ENCODE results near the gene FAM114A1. TPM values are rescaled to one million over a fixed set of nuclear protein-coding genes. Genes with fewer than 3 reads are reported as not detected.

Gene FAM114A1
- total RNA-seq, 1 experiment from 2014 or later, result 32.0 TPM

DNA sequence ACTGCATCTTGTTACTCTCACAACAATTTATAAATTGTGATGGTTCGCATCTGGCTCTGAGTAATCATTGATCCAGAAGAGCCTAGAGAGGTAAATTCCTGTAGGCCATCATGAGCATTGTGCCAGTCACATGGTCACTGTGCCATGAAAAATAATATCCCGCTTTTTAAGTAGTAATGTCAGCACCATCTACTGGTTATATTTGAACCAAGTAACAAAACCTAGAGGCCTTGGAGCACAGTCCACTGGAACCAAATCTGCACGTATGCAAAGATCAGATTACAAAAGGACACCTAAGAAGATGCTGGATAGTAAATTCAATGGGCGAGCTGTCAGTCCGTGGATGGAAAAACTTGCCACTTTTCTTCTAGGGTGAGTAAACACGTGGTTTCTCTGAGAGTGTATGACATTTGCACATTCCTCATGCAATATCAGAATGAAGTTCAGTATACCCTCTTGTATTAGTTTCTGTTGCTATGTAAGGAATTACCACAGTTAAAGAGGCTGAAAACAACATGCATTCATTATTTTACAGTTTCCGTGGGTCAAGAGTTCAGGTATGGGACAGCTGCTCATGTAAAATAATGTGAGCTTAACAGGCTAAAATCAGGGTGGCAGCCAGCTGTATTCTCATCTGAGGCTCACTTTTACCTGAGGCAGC lies 26.8 kb downstream of the FAM114A1 start:
- Histone ChIP-seq H3K4me1 (ENCODE audit: control insufficient read depth, insufficient read depth, low read length) (no peaks in the 10 kb centered on the region; the same call in 1 of the 2 replicates), H3K4me3 (ENCODE audit: low read depth in 2 of 2, low read length in 2 of 2) (no peak overlapping the region), H3K36me3 (ENCODE audit: control insufficient read depth, insufficient read depth, low read length) (no peaks in the 10 kb centered on the region; the same call in 1 of the 2 replicates), H3K27me3 (ENCODE audit: control insufficient read depth, insufficient read depth, low read length) (no peaks in the 10 kb centered on the region), H3K27ac (ENCODE audit: low read length) (no peak overlapping the region), H3K9me3 (ENCODE audit: control insufficient read depth, insufficient read depth, low read depth, low read length) (no peaks in the 10 kb centered on the region)
- BruUV-seq (replicated peaks), result no TSS peak
- ATAC-seq, result no peak
- in situ Hi-C loops (cut with HindIII; ENCODE audit: low pct_unique_long_range_greater_than_20kb, low sequenced_read_pairs) (no loop called here), intact Hi-C loops (cut with micrococcal nuclease; ENCODE audit: unreplicated experiment) (no loop called here)
- TF ChIP-seq TCF7L2 (IDR thresholded peaks at IDR 0.05; ENCODE audit: low read depth, low read length), result no peak
- TF ChIP-seq, protein P1, sequence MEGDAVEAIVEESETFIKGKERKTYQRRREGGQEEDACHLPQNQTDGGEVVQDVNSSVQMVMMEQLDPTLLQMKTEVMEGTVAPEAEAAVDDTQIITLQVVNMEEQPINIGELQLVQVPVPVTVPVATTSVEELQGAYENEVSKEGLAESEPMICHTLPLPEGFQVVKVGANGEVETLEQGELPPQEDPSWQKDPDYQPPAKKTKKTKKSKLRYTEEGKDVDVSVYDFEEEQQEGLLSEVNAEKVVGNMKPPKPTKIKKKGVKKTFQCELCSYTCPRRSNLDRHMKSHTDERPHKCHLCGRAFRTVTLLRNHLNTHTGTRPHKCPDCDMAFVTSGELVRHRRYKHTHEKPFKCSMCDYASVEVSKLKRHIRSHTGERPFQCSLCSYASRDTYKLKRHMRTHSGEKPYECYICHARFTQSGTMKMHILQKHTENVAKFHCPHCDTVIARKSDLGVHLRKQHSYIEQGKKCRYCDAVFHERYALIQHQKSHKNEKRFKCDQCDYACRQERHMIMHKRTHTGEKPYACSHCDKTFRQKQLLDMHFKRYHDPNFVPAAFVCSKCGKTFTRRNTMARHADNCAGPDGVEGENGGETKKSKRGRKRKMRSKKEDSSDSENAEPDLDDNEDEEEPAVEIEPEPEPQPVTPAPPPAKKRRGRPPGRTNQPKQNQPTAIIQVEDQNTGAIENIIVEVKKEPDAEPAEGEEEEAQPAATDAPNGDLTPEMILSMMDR (IDR thresholded peaks at IDR 0.05), result no peak
- TF ChIP-seq SIN3A (IDR thresholded peaks at IDR 0.05; ENCODE audit: borderline replicate concordance, insufficient read depth, low read depth, low read length), result no peak
- no peak for TF ChIP-seq POLR2AphosphoS5 (IDR thresholded peaks at IDR 0.05; ENCODE audit: low read depth, low read length)
- TF ChIP-seq, protein P2, sequence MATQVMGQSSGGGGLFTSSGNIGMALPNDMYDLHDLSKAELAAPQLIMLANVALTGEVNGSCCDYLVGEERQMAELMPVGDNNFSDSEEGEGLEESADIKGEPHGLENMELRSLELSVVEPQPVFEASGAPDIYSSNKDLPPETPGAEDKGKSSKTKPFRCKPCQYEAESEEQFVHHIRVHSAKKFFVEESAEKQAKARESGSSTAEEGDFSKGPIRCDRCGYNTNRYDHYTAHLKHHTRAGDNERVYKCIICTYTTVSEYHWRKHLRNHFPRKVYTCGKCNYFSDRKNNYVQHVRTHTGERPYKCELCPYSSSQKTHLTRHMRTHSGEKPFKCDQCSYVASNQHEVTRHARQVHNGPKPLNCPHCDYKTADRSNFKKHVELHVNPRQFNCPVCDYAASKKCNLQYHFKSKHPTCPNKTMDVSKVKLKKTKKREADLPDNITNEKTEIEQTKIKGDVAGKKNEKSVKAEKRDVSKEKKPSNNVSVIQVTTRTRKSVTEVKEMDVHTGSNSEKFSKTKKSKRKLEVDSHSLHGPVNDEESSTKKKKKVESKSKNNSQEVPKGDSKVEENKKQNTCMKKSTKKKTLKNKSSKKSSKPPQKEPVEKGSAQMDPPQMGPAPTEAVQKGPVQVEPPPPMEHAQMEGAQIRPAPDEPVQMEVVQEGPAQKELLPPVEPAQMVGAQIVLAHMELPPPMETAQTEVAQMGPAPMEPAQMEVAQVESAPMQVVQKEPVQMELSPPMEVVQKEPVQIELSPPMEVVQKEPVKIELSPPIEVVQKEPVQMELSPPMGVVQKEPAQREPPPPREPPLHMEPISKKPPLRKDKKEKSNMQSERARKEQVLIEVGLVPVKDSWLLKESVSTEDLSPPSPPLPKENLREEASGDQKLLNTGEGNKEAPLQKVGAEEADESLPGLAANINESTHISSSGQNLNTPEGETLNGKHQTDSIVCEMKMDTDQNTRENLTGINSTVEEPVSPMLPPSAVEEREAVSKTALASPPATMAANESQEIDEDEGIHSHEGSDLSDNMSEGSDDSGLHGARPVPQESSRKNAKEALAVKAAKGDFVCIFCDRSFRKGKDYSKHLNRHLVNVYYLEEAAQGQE (IDR thresholded peaks at IDR 0.05; ENCODE audit: insufficient read depth in 1 of 2, low read depth in 2 of 2, low read length in 1 of 2), result no peak
- CTCF ChIA-PET, result no interaction called here
- no peak for DNase-seq (ENCODE audit: low read depth, low spot score)
- POLR2A ChIA-PET, result no interaction called here

DNA sequence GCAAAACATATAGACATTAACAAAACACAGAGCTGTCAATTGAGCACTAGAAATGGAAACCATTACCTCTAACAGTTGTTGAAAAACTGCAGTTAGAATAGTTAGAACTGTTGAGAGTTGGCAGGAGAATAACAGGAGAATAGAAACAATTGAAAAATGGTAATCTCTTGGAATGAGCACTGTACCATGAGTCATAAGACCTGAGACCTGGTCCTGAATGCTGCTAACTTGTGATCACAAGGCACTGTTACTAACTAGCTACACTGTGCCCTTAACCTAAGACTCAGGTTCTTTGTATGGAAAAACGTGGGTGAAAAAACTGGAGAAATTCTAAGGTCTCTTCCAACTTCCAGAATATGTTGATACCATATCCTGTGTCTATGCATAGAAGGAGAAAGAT lies 29.3 kb downstream of the FAM114A1 start:
- Histone ChIP-seq H3K36me3 (ENCODE audit: control insufficient read depth, insufficient read depth, low read length) (no peaks in the 10 kb centered on the region; the same call in 1 of the 2 replicates), H3K4me1 (ENCODE audit: control insufficient read depth, insufficient read depth, low read length) (no peaks in the 10 kb centered on the region), H3K27me3 (ENCODE audit: control insufficient read depth, insufficient read depth, low read length) (no peaks in the 10 kb centered on the region), H3K9me3 (ENCODE audit: control insufficient read depth, insufficient read depth, low read depth, low read length) (no peaks in the 10 kb centered on the region), H3K27ac (ENCODE audit: low read length) (no peak overlapping the region), H3K4me3 (ENCODE audit: low read depth in 2 of 2, low read length in 2 of 2) (no peak overlapping the region)
- intact Hi-C loops (cut with micrococcal nuclease; ENCODE audit: unreplicated experiment) (no loop called here), in situ Hi-C loops (cut with HindIII; ENCODE audit: low pct_unique_long_range_greater_than_20kb, low sequenced_read_pairs) (no loop called here)
- no peak for TF ChIP-seq TCF7L2 (IDR thresholded peaks at IDR 0.05; ENCODE audit: low read depth, low read length)
- TF ChIP-seq, protein P2 (IDR thresholded peaks at IDR 0.05; ENCODE audit: insufficient read depth in 1 of 2, low read depth in 2 of 2, low read length in 1 of 2), result no peak
- no peak for TF ChIP-seq POLR2AphosphoS5 (IDR thresholded peaks at IDR 0.05; ENCODE audit: low read depth, low read length)
- TF ChIP-seq, protein P1 (IDR thresholded peaks at IDR 0.05), result no peak
- TF ChIP-seq SIN3A (IDR thresholded peaks at IDR 0.05; ENCODE audit: borderline replicate concordance, insufficient read depth, low read depth, low read length), result no peak
- ChIA-PET CTCF (no interaction called here), POLR2A (interaction anchor here (0.7 kb wide), 1 partner anchor 857 kb away, joined by 4 read pairs; no protein-coding TSS in a partner anchor)
- BruUV-seq (replicated peaks), result no TSS peak
- DNase-seq (ENCODE audit: low read depth, low spot score) (no peak), ATAC-seq (no peak)
